PC-3 (cell line): Measurements from ENCODE around the gene PRKAR1A. TPM values are rescaled to one million over a fixed set of nuclear protein-coding genes. Genes with fewer than 3 reads are reported as not detected.

Experiments
- ATAC-seq: fragments of 200-7000 bp; cut with Tn5 transposase; 2 replicates; pipeline ENCODE4 v1.9.1; 2020; ENCODE audit warnings: mild to moderate bottlenecking, moderate library complexity
- BruUV-seq: library from RNA; stranded (reverse); fragments of 400-500 nt; replicated peaks from 2 replicates; lab custom pipeline; 2021; lab: Mats Ljungman, UMichigan
- CTCF ChIA-PET: fragments of 300-600 bp; sonication (Branson Sonifier 250); formaldehyde crosslinking; loops from one replicate; lab custom pipeline; 2022; ENCODE audit warnings: antibody characterized with exemption; lab: Charles Lee
- POLR2A ChIA-PET: fragments of 300-600 bp; sonication (Branson Sonifier 250); formaldehyde crosslinking; loops from one replicate; lab custom pipeline; 2022; ENCODE audit warnings: antibody characterized with exemption; ENCODE audit not compliant: unreplicated experiment; lab: Charles Lee
- DNase-seq: peaks from one replicate; pipeline ENCODE4 v3.0.0-alpha.2; 2015
- H2AFZ ChIP-seq: fragments of 300-600 bp; sonication (generic); 2 replicates; pipeline ENCODE4 v1.6.0; 2016; ENCODE audit warnings: antibody characterized with exemption, low read length
- H3F3A ChIP-seq: fragments of 300-600 bp; sonication (generic); one replicate; pipeline ENCODE4 v1.6.0; 2017; ENCODE audit warnings: antibody characterized with exemption, low read length, control low read depth, mild to moderate bottlenecking; ENCODE audit not compliant: unreplicated experiment
- H3K27ac ChIP-seq: fragments of 300-600 bp; sonication (generic); 2 replicates; pipeline ENCODE4 v1.5.1; 2016; ENCODE audit warnings: mild to moderate bottlenecking, low read length
- H3K27me3 ChIP-seq: fragments of 300-600 bp; sonication (generic); 2 replicates; pipeline ENCODE4 v1.6.1; 2016; ENCODE audit warnings: low read length, mixed read lengths
- H3K36me3 ChIP-seq: fragments of 300-600 bp; sonication (generic); 2 replicates; pipeline ENCODE4 v1.6.1; 2016; ENCODE audit warnings: low read depth, mixed run types, low read length, mixed read lengths
- H3K4me1 ChIP-seq: fragments of 300-600 bp; sonication (generic); 2 replicates; pipeline ENCODE4 v1.5.1; 2016; ENCODE audit warnings: low read length; ENCODE audit not compliant: insufficient read depth
- H3K4me2 ChIP-seq: fragments of 300-600 bp; sonication (generic); 2 replicates; pipeline ENCODE4 v1.6.0; 2016; ENCODE audit warnings: low read length
- H3K4me3 ChIP-seq: fragments of 300-600 bp; sonication (generic); 2 replicates; pipeline ENCODE4 v1.5.1; 2016; ENCODE audit warnings: mild to moderate bottlenecking, low read length, mixed read lengths
- H3K79me2 ChIP-seq: fragments of 300-600 bp; sonication (generic); 2 replicates; pipeline ENCODE4 v1.6.1; 2017; ENCODE audit warnings: low read length, mixed read lengths
- H3K9ac ChIP-seq: fragments of 300-600 bp; sonication (generic); 2 replicates; pipeline ENCODE4 v1.6.0; 2016; ENCODE audit warnings: mild to moderate bottlenecking, low read length
- H3K9me2 ChIP-seq: fragments of 300-600 bp; sonication (generic); replicated peaks from 2 replicates; pipeline ENCODE4 v1.6.1; 2016; ENCODE audit warnings: mixed run types, low read length, mixed read lengths
- H3K9me3 ChIP-seq: fragments of 300-600 bp; sonication (generic); 2 replicates; pipeline ENCODE4 v1.6.1; 2016; ENCODE audit warnings: low read length, mixed read lengths
- H4K20me1 ChIP-seq: fragments of 300-600 bp; sonication (generic); 2 replicates; pipeline ENCODE4 v1.6.1; 2016; ENCODE audit warnings: low read length, mixed read lengths
- CTCF ChIP-seq: fragments of 300-600 bp; sonication (generic); conservative IDR thresholded peaks from 2 replicates; pipeline ENCODE4 v1.5.1; 2017; ENCODE audit warnings: antibody characterized with exemption, low read depth, mild to moderate bottlenecking, low read length
- EZH2 ChIP-seq: fragments of 300-600 bp; sonication (generic); IDR thresholded peaks from one replicate; pipeline ENCODE4 v1.6.1; 2017; ENCODE audit warnings: antibody characterized with exemption, mild to moderate bottlenecking, low read length; ENCODE audit not compliant: unreplicated experiment
- EZH2phosphoT487 ChIP-seq: fragments of 300-600 bp; sonication (generic); IDR thresholded peaks from 2 replicates; pipeline ENCODE4 v1.6.1; 2018; ENCODE audit warnings: mild to moderate bottlenecking, antibody characterized with exemption, low read length, borderline replicate concordance
- intact Hi-C: fragments of 100-400 bp; cut with micrococcal nuclease; formaldehyde crosslinking; loops from 2 replicates; pipeline ENCODE4 v1.9.0; 2023
- total RNA-seq: library from RNA; depleted of rRNA; stranded (reverse); fragments of >200 nt; gene quantifications from 2 replicates; pipeline ENCODE4 v1.2.3, GENCODE V29; 2014; rRNA removed

Gene PRKAR1A
- total RNA-seq, 1 experiment from 2014 or later, result 214 TPM

- Histone ChIP-seq H4K20me1 (no peaks in the 10 kb centered on the region), H3K4me2 (no peak overlapping the region), H3K4me3 (no peak overlapping the region), H3F3A (no peaks in the 10 kb centered on the region), H2AFZ (no peak overlapping the region), H3K79me2 (no peaks in the 10 kb centered on the region), H3K4me1 (peaks cover 4% of the 10 kb centered on the region; the same call in 1 of the 2 replicates), H3K27ac (peak overlapping the region; percentile 1; the same call in 1 of the 2 replicates), H3K36me3 (no peaks in the 10 kb centered on the region), H3K9me2 (no peaks in the 10 kb centered on the region), H3K9ac (no peak overlapping the region), H3K9me3 (no peaks in the 10 kb centered on the region), H3K27me3 (peaks cover 22% of the 10 kb centered on the region)
- POLR2A ChIA-PET, result no interaction called here
- no peak for ATAC-seq
- CTCF ChIA-PET, result no interaction called here
- intact Hi-C loops, result loop anchor here (1.0 to 2.0 kb wide), 2 partner anchors 12 to 65 kb away; no protein-coding TSS in a partner anchor
- no peak for DNase-seq
- TSS peak; percentile 88 for BruUV-seq
- TF ChIP-seq EZH2 (no peak), EZH2phosphoT487 (no peak), CTCF (no peak)
Observed at GRCh38 chr17:68599552-68600066, 87.4 kb downstream of the PRKAR1A start.

DNA sequence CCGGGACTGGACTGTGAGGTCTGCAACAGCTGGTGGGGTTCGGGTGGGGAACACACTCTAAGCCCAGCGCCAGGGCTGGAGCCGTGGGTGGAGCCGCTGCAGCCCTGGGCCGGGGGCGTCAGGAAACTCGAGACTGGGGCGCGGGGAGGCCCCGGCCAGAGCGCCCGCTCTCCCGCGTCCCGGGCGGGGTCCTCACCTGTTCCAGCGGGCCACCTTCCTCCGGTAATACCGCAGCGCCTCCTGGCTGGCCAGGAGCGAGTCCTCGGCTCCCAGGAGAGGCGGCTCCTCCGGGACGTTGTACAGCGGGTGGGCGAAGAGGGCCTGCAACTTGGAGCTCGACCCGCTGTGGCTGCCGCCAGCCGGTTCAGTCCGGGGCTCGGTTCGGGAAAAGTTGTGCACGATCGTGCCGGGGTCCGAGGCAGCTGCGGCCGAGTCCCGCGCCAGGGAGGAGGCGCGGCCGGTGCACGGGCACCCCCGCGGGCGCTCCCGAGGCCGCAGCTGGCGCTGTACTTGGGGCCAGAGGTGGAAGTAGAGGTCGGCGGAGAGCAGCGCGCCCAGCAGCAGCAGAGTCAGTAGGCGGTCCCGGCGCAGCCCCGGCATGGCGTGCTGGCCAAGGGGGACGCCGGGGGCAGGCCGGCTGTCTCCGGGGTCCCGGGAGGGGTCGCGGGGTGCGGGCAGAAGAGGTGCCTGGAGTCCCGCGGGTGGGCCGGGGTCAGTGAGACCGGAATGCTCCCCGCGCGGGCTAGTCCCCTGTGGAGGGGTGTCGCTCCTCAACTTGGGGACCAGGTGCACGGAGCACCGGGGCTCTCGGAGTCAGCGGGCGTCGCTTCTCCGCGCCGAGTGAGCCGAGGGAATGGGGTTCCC lies 88.1 kb downstream of the PRKAR1A start:
- DNase-seq (no peak), ATAC-seq (no peak; the same call in 1 of the 2 replicates)
- H3K4me2 ChIP-seq, result peak overlapping the region; percentile 35
- H3K79me2 ChIP-seq, result no peaks in the 10 kb centered on the region
- ChIA-PET CTCF (no interaction called here), POLR2A (no interaction called here)
- no peak overlapping the region for H3K27ac ChIP-seq
- H3K4me3 ChIP-seq, result no peak overlapping the region
- no peaks in the 10 kb centered on the region for H3F3A ChIP-seq
- H3K27me3 ChIP-seq, result peaks cover 22% of the 10 kb centered on the region
- BruUV-seq, result no TSS peak
- no peaks in the 10 kb centered on the region for H4K20me1 ChIP-seq
- H2AFZ ChIP-seq, result no peak overlapping the region
- no peaks in the 10 kb centered on the region for H3K9me3 ChIP-seq
- TF ChIP-seq EZH2 (no peak), EZH2phosphoT487 (no peak), CTCF (no peak)
- H3K9ac ChIP-seq, result no peak overlapping the region
- intact Hi-C loops, result no loop called here
- H3K36me3 ChIP-seq, result no peaks in the 10 kb centered on the region
- no peaks in the 10 kb centered on the region for H3K9me2 ChIP-seq
- H3K4me1 ChIP-seq, result peaks cover 4% of the 10 kb centered on the region; the same call in 1 of the 2 replicates

Other genes with a start within 250 kb of the PRKAR1A start
- gene SLC16A6, start 221.3 kb upstream of the PRKAR1A start, total RNA-seq, result 1.2 and 1.4 TPM in 2 replicates
- gene ARSG, start 220.9 kb upstream of the PRKAR1A start, total RNA-seq, result 1.3 and 2.1 TPM in 2 replicates
- 19.6 and 20.2 TPM in 2 replicates for gene WIPI1, start 54.9 kb upstream of the PRKAR1A start, total RNA-seq
- gene FAM20A, start 88.9 kb downstream of the PRKAR1A start, total RNA-seq, result 0.11 and 0.17 TPM in 2 replicates